Right lobe of liver (tissue), 6 donors: ENCODE measurements around the gene MYL10. TPM values are rescaled to one million over a fixed set of nuclear protein-coding genes. Genes with fewer than 3 reads are reported as not detected.

Experiments
- ATAC-seq, 4 donors: fragments of 200-7000 bp; cut with Tn5 transposase; one replicate each; pipeline ENCODE4 v1.9.1; 2020; ENCODE audit warnings: mild to moderate bottlenecking in 4 of 4, moderate library complexity in 4 of 4
- DNase-seq, 3 donors: peaks; one replicate each; pipeline ENCODE4 v3.0.0-alpha.2; 2020
- H3K27ac ChIP-seq, 3 donors: fragments of 200-600 bp; one replicate each; pipeline ENCODE4 v1.8.0; 2022
- H3K27me3 ChIP-seq, 2 donors: fragments of 200-600 bp; one replicate each; pipeline ENCODE4 v1.8.0; 2022
- H3K36me3 ChIP-seq, 4 donors: fragments of 200-600 bp; sonication (generic) in 1 of 4; one replicate each; pipeline versions ENCODE4 v1.5.1 to v1.8.0; 2017 to 2022; ENCODE audit warnings: control low read depth in 1 of 4
- H3K4me1 ChIP-seq, 4 donors: fragments of 200-600 bp; sonication (generic) in 1 of 4; one replicate each; pipeline versions ENCODE4 v1.5.1 to v1.8.0; 2017 to 2022; ENCODE audit warnings: control low read depth in 1 of 4
- H3K4me3 ChIP-seq, 3 donors: fragments of 200-600 bp; one replicate each; pipeline ENCODE4 v1.8.0; 2022
- H3K9me3 ChIP-seq, 4 donors: fragments of 200-600 bp; sonication (generic) in 1 of 4; one replicate each; pipeline versions ENCODE4 v1.5.1 to v1.8.0; 2017 to 2022; ENCODE audit warnings: control low read depth in 1 of 4
- POLR2A ChIP-seq: fragments of 450-650 bp; IDR thresholded peaks from one replicate; pipeline ENCODE4 v1.6.1; 2017; ENCODE audit warnings: antibody characterized with exemption, mild to moderate bottlenecking
- WGBS: methylation state at CpG from one replicate; pipeline ENCODE4 v1.1.6; 2018; ENCODE audit warnings: low coverage, low lambda C conversion rate; ENCODE audit not compliant: insufficient coverage; ENCODE audit errors: missing lambda C conversion rate; 5-methylcytosine and 5-hydroxymethylcytosine counted together
- intact Hi-C, 2 donors: fragments of 100-400 bp; cut with DNase I; formaldehyde crosslinking; loops; one replicate each; pipeline versions ENCODE4 v1.11.2 to v1.14.1; 2022
- total RNA-seq, 6 experiments: library from RNA; depleted of rRNA in 2 of 6; stranded (reverse); fragments of >200 nt in 2 of 6; fragmentation: NEBNext Ultra II Directional in 3 of 6; extraction: Animal tissue kit (Norgen Biotek cat#: 25700) in 3 of 6; gene quantifications; one replicate each; pipeline versions ENCODE4 v1.1.0 to v1.2.4, GENCODE V29; 2016 to 2023
- TF ChIP-seq, protein P1 (sequence below), 4 donors: fragments of 200-600 bp in 3 of 4; fragments of 450-650 bp in 1 of 4; IDR thresholded peaks; one replicate each; pipeline versions ENCODE4 v1.5.1 to v1.8.0; 2016 to 2022; ENCODE audit warnings: antibody characterized with exemption in 4 of 4, mild to moderate bottlenecking in 2 of 4
- donor health status: DM: no; HTN: yes; CAD: no.
- donor health status: DM: no; HTN: no; CAD: no.
- donor health status: DM: no; HTN: no; CAD: no.
- donor health status: DM: no; HTN: yes; CAD: no.
- donor health status: DM: no; HTN: yes; CAD: no.

The MYL10 gene
- total RNA-seq, 6 experiments from 2014 or later, result not detected

DNA sequence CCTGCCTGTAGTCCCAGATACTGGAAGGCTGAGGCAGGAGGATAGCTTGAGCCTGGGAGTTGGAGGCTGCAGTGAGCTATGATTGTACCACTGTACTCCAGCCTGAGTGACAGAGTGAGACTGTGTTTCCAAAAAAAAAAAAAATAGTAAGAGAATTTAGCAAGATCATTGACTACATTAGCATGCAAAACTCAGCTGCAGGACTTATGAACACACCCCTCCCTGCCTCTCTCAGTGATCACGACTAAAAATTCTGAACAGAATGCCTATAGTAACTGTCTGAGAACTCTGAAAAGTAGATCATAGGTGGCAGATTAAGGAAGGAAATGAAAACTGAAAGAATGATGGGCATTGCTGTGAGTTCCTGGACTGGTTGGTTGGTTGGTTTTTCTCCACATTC is 50.5 kb downstream of the MYL10 start:
- Histone ChIP-seq H3K4me1 (no peaks in the 10 kb centered on the region), H3K4me3 (no peak overlapping the region), H3K27ac (no peak overlapping the region), H3K36me3 (no peaks in the 10 kb centered on the region), H3K27me3 (no peaks in the 10 kb centered on the region), H3K9me3 (peaks cover 0 to 4% (median 0%) of the 10 kb centered on the region in 4 donors)
- WGBS, result 45% methylated on average over 1 of the region's 1 CpG
- no peak for TF ChIP-seq POLR2A
- TF ChIP-seq, protein P1, sequence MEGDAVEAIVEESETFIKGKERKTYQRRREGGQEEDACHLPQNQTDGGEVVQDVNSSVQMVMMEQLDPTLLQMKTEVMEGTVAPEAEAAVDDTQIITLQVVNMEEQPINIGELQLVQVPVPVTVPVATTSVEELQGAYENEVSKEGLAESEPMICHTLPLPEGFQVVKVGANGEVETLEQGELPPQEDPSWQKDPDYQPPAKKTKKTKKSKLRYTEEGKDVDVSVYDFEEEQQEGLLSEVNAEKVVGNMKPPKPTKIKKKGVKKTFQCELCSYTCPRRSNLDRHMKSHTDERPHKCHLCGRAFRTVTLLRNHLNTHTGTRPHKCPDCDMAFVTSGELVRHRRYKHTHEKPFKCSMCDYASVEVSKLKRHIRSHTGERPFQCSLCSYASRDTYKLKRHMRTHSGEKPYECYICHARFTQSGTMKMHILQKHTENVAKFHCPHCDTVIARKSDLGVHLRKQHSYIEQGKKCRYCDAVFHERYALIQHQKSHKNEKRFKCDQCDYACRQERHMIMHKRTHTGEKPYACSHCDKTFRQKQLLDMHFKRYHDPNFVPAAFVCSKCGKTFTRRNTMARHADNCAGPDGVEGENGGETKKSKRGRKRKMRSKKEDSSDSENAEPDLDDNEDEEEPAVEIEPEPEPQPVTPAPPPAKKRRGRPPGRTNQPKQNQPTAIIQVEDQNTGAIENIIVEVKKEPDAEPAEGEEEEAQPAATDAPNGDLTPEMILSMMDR (IDR thresholded peaks at IDR 0.05), result no peak
- intact Hi-C loops, result no loop called here
- no peak for ATAC-seq
- DNase-seq, result no peak

DNA sequence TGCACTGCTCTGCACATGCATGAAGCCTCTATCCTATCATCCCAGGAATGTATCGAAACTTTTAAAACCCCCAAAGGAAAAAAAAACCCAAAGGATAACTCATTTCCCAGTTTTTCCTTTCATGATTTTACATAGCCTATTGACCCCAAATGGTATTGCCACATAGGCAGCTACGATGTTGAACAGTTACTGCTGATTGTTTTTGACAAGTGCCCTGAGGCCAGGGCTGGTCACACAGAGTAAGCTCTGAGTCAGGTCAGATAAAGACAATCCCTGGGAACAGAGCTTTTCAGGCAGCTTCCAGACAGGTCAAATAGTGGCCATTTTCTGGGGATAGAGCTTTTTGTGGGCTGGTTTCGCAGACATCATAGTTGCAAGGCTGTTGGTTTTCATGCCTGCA is 52.1 kb downstream of the MYL10 start:
- Histone ChIP-seq H3K9me3 (no peaks in the 10 kb centered on the region), H3K4me1 (no peaks in the 10 kb centered on the region), H3K4me3 (no peak overlapping the region), H3K36me3 (no peaks in the 10 kb centered on the region), H3K27ac (no peak overlapping the region), H3K27me3 (no peaks in the 10 kb centered on the region)
- no peak for DNase-seq
- TF ChIP-seq, protein P1 (IDR thresholded peaks at IDR 0.05), result no peak
- no peak for TF ChIP-seq POLR2A
- WGBS, result 65% methylated on average over 2 of the region's 3 CpGs
- ATAC-seq, result no peak
- intact Hi-C loops, result no loop called here

DNA sequence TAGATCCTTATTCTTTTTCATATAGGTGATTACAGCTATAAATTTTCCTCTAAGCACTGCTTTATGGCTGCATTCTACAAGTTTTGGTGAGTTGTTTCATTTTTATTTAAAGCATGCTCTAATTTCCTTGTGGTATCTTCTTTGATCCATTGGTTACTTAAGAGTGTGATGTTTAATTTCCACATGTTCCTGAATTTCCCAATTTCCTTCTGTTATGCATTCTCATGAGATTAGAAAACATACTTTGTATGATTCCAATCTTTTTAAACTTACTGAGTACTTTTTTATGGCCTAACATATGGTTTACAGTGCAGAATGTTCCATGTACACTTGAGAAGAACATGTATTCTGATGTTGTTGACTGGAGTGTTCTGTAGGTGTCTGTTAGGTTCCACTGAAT is 53.4 kb downstream of the MYL10 start:
- no peak for ATAC-seq
- TF ChIP-seq, protein P1 (IDR thresholded peaks at IDR 0.05), result no peak
- no peak for TF ChIP-seq POLR2A
- H3K27ac ChIP-seq, result no peak overlapping the region

DNA sequence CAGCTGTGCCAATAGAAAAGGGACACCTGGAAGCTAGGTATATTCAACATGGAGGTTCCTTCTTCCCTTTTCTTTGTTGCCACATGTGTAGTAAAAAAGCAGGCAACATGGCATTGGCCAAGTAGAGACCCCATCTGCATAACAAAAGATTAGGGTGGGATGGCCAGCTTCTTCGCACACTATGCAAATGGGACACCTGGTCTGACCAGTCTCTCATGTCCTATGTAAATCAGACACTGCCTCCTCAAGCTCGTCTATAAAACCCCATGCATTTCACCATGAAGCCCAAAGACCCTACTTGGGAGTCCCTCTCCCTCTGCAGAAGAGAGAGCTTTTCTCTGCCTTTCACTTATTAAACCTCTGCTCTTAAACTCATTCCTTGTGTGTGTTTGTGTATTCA is 53.9 kb downstream of the MYL10 start:
- no peak for TF ChIP-seq POLR2A
- TF ChIP-seq, protein P1 (IDR thresholded peaks at IDR 0.05), result no peak
- ATAC-seq, result no peak
- Histone ChIP-seq H3K27ac (no peak overlapping the region), H3K36me3 (no peaks in the 10 kb centered on the region), H3K9me3 (no peaks in the 10 kb centered on the region), H3K4me3 (no peak overlapping the region), H3K4me1 (no peaks in the 10 kb centered on the region), H3K27me3 (no peaks in the 10 kb centered on the region)
- DNase-seq, result no peak
- intact Hi-C loops, result no loop called here
- 64% methylated on average over 2 of the region's 2 CpGs for WGBS

More for the DNA sequence above, 53.4 kb downstream of the MYL10 start:
- H3K27me3 ChIP-seq, result no peaks in the 10 kb centered on the region
- no peaks in the 10 kb centered on the region for H3K9me3 ChIP-seq
- no peak for DNase-seq
- H3K4me3 ChIP-seq, result no peak overlapping the region
- H3K4me1 ChIP-seq, result no peaks in the 10 kb centered on the region
- intact Hi-C loops, result no loop called here
- no peaks in the 10 kb centered on the region for H3K36me3 ChIP-seq

DNA sequence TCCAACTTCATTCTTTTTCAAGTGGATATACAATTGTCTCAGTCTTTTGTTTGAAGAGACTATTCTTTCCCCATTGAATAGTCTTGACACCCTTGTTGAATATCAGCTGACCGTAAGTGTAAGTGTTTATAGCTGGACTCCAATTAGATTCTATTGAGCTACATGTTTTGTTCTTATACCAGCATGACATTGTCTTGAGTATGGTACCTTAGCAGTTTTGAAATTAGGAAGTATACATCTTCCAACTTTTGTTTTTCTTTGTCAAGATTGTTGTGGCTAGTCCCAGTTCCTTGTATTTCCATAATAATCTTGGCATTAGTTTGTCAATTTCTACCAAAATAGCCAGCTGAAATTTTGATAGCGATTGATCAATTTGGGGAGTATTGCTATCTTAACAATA is 56.9 kb downstream of the MYL10 start:
- no peak for DNase-seq
- intact Hi-C loops, result no loop called here

More for the DNA sequence above, 56.9 kb downstream of the MYL10 start:
- Histone ChIP-seq H3K4me1 (no peaks in the 10 kb centered on the region), H3K36me3 (no peaks in the 10 kb centered on the region), H3K27me3 (no peaks in the 10 kb centered on the region), H3K9me3 (no peaks in the 10 kb centered on the region), H3K27ac (no peak overlapping the region), H3K4me3 (no peak overlapping the region)
- 54% methylated on average over 2 of the region's 2 CpGs for WGBS
- no peak for TF ChIP-seq POLR2A
- TF ChIP-seq, protein P1 (IDR thresholded peaks at IDR 0.05), result no peak
- ATAC-seq, result no peak
